ENCODE results near the gene FAM177A1.

The FAM177A1 gene

DNA sequence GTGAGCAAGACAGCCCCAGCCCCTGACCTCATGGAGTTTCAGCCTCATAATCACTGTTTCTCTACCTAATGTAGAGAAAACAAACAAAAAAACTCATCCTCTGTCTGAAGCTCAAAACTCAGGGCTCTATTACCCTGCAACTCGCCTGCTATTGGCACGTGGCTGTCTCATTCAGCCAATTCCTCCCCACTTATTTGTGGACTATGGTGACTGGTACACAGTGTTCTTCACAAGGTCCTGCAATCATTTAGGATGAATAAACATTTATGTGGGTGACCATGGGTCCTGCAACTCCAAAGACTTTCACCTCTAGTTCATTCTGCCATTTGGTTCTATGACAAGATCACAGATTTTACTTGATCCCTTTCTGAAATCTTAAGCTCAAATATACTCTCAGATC is 71.0 kb downstream of the FAM177A1 start:
- no peaks in the 10 kb centered on the region for H4K20me1 ChIP-seq (ENCODE audit: insufficient read depth, low read length)
- no peak overlapping the region for H2AFZ ChIP-seq (ENCODE audit: low read length)
- no peak overlapping the region for H3K27ac ChIP-seq (ENCODE audit: low read depth, low read length, poor library complexity, severe bottlenecking)
- H3K9me2 ChIP-seq (ENCODE audit: low read depth, low read length): no peaks in the 10 kb centered on the region
- no peaks in the 10 kb centered on the region for H3K27me3 ChIP-seq (ENCODE audit: insufficient read depth, low read length)
- peaks cover 52% of the 10 kb centered on the region for H3K36me3 ChIP-seq (ENCODE audit: insufficient read depth, low read length)
- peaks cover 3% of the 10 kb centered on the region; the same call in 1 of the 2 replicates for H3K9me3 ChIP-seq (ENCODE audit: low read length)
- H3K79me2 ChIP-seq (ENCODE audit: insufficient read depth, low read length): peaks cover 8% of the 10 kb centered on the region; the same call in 1 of the 2 replicates
- peaks cover 14% of the 10 kb centered on the region for H3K4me1 ChIP-seq (ENCODE audit: insufficient read depth, low read length, severe bottlenecking)
- no peak for TF ChIP-seq EZH2 (IDR thresholded peaks at IDR 0.05; ENCODE audit: borderline replicate concordance, low read length)
- TF ChIP-seq, protein P1, sequence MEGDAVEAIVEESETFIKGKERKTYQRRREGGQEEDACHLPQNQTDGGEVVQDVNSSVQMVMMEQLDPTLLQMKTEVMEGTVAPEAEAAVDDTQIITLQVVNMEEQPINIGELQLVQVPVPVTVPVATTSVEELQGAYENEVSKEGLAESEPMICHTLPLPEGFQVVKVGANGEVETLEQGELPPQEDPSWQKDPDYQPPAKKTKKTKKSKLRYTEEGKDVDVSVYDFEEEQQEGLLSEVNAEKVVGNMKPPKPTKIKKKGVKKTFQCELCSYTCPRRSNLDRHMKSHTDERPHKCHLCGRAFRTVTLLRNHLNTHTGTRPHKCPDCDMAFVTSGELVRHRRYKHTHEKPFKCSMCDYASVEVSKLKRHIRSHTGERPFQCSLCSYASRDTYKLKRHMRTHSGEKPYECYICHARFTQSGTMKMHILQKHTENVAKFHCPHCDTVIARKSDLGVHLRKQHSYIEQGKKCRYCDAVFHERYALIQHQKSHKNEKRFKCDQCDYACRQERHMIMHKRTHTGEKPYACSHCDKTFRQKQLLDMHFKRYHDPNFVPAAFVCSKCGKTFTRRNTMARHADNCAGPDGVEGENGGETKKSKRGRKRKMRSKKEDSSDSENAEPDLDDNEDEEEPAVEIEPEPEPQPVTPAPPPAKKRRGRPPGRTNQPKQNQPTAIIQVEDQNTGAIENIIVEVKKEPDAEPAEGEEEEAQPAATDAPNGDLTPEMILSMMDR (IDR thresholded peaks at IDR 0.05; ENCODE audit: low read length): no peak
- no peak overlapping the region for H3K4me2 ChIP-seq (ENCODE audit: low read length)
- no peak overlapping the region for H3K4me3 ChIP-seq (ENCODE audit: low read depth, low read length, poor library complexity, severe bottlenecking)
- H3F3A ChIP-seq (ENCODE audit: insufficient read depth, low read length): no peaks in the 10 kb centered on the region
- H3K9ac ChIP-seq (ENCODE audit: low read length): no peak overlapping the region

DNA sequence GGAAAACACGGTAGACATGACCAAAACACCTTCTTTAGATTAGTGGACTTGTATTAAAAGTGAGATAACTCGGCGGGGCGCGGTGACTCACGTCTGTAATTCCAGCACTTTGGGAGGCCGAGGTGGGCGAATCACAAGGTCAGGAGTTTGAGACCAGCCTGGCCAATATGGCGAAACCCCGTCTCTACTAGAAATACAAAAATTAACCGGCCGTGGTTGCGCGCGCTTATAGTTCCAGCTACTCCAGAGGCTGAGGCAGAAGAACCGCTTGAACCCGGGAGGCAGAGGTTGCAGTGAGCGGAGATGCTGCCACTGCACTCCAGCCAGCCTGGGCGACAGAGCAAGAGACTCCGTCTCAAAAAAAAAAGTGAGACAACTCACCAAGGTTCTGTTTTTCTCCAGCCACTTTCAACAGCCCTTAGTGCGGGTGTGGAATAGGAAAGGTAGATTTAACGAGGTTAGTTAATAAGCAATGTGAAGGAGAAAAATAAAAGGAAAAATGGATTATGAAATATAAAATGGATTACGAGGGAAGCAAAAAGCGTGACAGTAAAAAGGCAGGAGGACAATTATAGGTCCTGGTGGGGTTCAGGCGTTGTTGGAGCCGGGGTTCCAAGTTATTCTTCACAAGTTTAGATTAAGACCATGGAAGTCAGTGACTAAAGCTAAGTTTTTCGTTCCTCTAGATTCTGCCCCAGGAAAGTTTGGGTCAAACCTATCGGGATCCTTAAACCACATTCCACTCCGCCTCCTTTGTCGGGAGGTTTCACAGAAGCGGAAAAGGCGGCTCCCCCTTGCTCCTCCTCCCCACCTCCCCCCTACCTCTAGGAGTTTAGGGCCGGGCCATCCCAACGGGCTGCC is 75.2 kb downstream of the FAM177A1 start:
- Histone ChIP-seq H3F3A (ENCODE audit: insufficient read depth, low read length) (no peaks in the 10 kb centered on the region), H4K20me1 (ENCODE audit: insufficient read depth, low read length) (no peaks in the 10 kb centered on the region), H3K27ac (ENCODE audit: low read depth, low read length, poor library complexity, severe bottlenecking) (peak overlapping the region; percentile 93), H3K36me3 (ENCODE audit: insufficient read depth, low read length) (peaks cover 18% of the 10 kb centered on the region; the same call in 1 of the 2 replicates), H3K9me2 (ENCODE audit: low read depth, low read length) (no peaks in the 10 kb centered on the region), H3K27me3 (ENCODE audit: insufficient read depth, low read length) (no peaks in the 10 kb centered on the region), H3K4me2 (ENCODE audit: low read length) (peak overlapping the region; percentile 88), H3K9me3 (ENCODE audit: low read length) (no peaks in the 10 kb centered on the region), H3K4me3 (ENCODE audit: low read depth, low read length, poor library complexity, severe bottlenecking) (peak overlapping the region; percentile 85), H3K79me2 (ENCODE audit: insufficient read depth, low read length) (peaks cover 8% of the 10 kb centered on the region; the same call in 1 of the 2 replicates), H2AFZ (ENCODE audit: low read length) (no peak overlapping the region; the same call in 1 of the 2 replicates), H3K4me1 (ENCODE audit: insufficient read depth, low read length, severe bottlenecking) (peaks cover 42% of the 10 kb centered on the region), H3K9ac (ENCODE audit: low read length) (peak overlapping the region; percentile 94)
- no peak for TF ChIP-seq EZH2 (IDR thresholded peaks at IDR 0.05; ENCODE audit: borderline replicate concordance, low read length)
- TF ChIP-seq, protein P1 (IDR thresholded peaks at IDR 0.05; ENCODE audit: low read length): no peak

DNA sequence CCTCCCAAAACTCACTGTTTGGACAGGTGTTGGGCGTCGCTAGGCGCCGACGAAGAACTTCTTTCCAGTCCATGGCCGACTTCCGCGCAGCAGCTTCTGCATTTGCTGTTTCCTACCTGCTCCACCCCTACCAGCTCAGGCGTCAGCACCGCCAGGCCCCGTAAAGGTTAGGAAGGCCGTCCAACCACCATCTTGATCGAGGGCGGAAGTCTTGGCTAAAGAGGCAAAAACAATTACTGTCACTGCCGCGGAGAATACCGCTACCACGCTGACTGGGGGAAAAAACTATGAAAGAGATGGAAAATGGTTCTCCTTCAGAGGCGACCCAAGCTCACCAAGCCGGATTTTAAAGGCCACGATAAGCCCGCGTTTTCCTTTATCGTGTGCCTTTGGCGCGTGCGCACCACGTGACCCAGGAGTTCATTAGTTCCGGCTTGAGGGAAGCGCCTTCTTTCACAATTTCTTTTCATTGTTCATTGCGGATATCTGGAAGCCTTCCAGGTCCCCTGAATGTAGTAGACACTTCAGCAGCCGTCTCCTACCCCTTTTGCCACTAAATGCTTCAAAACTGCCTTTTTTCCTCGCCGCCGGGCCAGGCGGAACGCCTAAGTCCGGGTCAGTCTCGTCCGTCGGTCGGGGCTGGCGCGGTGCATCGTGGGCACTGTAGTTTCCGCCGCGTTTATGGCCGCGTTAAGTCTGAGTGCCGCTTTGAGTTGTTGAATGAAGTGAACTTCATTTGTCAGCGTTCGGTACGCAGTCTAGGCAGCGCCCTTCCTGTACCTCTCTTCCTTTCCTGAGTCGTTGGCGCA is 76.0 kb downstream of the FAM177A1 start, which contains the start of the genes PPP2R3C and PRORP:
PPP2R3C (minus strand) TSS at position 104 of the 809 bp plus-strand sequence; CDS start at position 73, 31 bp downstream.
PRORP (plus strand) TSS at position 666 of the 809 bp plus-strand sequence. CDS start 694 bp downstream, outside the sequence.
- H3K4me2 ChIP-seq (ENCODE audit: low read length): peak within 1 kb of the TSS; percentile 88
- H3K4me1 ChIP-seq (ENCODE audit: insufficient read depth, low read length, severe bottlenecking): peaks cover 42% of the 10 kb centered on the region
- H3K27me3 ChIP-seq (ENCODE audit: insufficient read depth, low read length): no peaks in the 10 kb centered on the region
- no peaks in the 10 kb centered on the region for H3K9me2 ChIP-seq (ENCODE audit: low read depth, low read length)
- H3K79me2 ChIP-seq (ENCODE audit: insufficient read depth, low read length): peaks cover 8% of the 10 kb centered on the region; the same call in 1 of the 2 replicates
- peak within 1 kb of the TSS; percentile 94 for H3K9ac ChIP-seq (ENCODE audit: low read length)
- H3K9me3 ChIP-seq (ENCODE audit: low read length): no peaks in the 10 kb centered on the region
- H3K4me3 ChIP-seq (ENCODE audit: low read depth, low read length, poor library complexity, severe bottlenecking): peak within 1 kb of the TSS; percentile 85
- peak within 1 kb of the TSS; percentile 93 for H3K27ac ChIP-seq (ENCODE audit: low read depth, low read length, poor library complexity, severe bottlenecking)
- H3K36me3 ChIP-seq (ENCODE audit: insufficient read depth, low read length): peaks cover 13% of the 10 kb centered on the region; the same call in 1 of the 2 replicates
- peak within 1 kb of the TSS; percentile 58 for H2AFZ ChIP-seq (ENCODE audit: low read length)
- no peaks in the 10 kb centered on the region for H3F3A ChIP-seq (ENCODE audit: insufficient read depth, low read length)
- TF ChIP-seq, protein P1 (IDR thresholded peaks at IDR 0.05; ENCODE audit: low read length): no peak
- no peak for TF ChIP-seq EZH2 (IDR thresholded peaks at IDR 0.05; ENCODE audit: borderline replicate concordance, low read length)
- no peaks in the 10 kb centered on the region for H4K20me1 ChIP-seq (ENCODE audit: insufficient read depth, low read length)

Measured in OCI-LY1 (cell line).